K562 (cell line): ENCODE data around the gene NOCT. TPM values are rescaled to one million over a fixed set of nuclear protein-coding genes. Genes with fewer than 3 reads are reported as not detected.

Source experiments
- DNMT1 ChIP-seq: fragments of 450-650 bp; IDR thresholded peaks from 2 replicates; pipeline ENCODE4 v1.6.1; 2016; ENCODE audit warnings: antibody characterized with exemption, mild to moderate bottlenecking
- MITF ChIP-seq: IDR thresholded peaks from 2 replicates; pipeline ENCODE4 v1.6.1; 2014; ENCODE audit warnings: antibody characterized with exemption
- NEUROD1 ChIP-seq: fragments of 150-350 bp; IDR thresholded peaks from 2 replicates; pipeline ENCODE4 v1.6.1; 2014; ENCODE audit warnings: borderline replicate concordance, low read length, low read depth; ENCODE audit not compliant: partially characterized antibody
- PBX2 ChIP-seq, 2 experiments: IDR thresholded peaks in 1 of 2; conservative IDR thresholded peaks in 1 of 2; 2 replicates each; pipeline ENCODE4 v1.6.1; 2016; ENCODE audit warnings: low read depth in 2 of 2, mild to moderate bottlenecking in 1 of 2, missing compliant biosample characterization in 1 of 2, missing genetic modification characterization in 1 of 2, moderate library complexity in 1 of 2
- PHB2 ChIP-seq: fragments of 450-650 bp; IDR thresholded peaks from 2 replicates; pipeline ENCODE4 v1.6.1; 2017; ENCODE audit warnings: low read depth
- POLR2H ChIP-seq: IDR thresholded peaks from 2 replicates; pipeline ENCODE4 v1.6.1; 2016; ENCODE audit warnings: missing genetic modification characterization, low read depth, mild to moderate bottlenecking, control low read depth, missing compliant biosample characterization, moderate library complexity
- POLR3G ChIP-seq: IDR thresholded peaks from 2 replicates; pipeline ENCODE4 v1.6.1; 2011; ENCODE audit not compliant: insufficient read length, insufficient replicate concordance; ENCODE audit errors: extremely low read depth
- PTRF ChIP-seq: fragments of 450-650 bp; IDR thresholded peaks from 2 replicates; pipeline ENCODE4 v1.6.1; 2016; ENCODE audit warnings: mild to moderate bottlenecking, missing genetic modification characterization, missing compliant biosample characterization
- TRIM28 ChIP-seq: fragments of 450-650 bp; IDR thresholded peaks from 2 replicates; pipeline ENCODE4 v1.6.1; 2017
- XRCC3 ChIP-seq: fragments of 450-650 bp; IDR thresholded peaks from 2 replicates; pipeline ENCODE4 v1.6.1; 2017; ENCODE audit warnings: mild to moderate bottlenecking, moderate library complexity
- YY1 ChIP-seq, 3 experiments: IDR thresholded peaks; 2 replicates each; pipeline ENCODE4 v1.6.1; 2011; ENCODE audit warnings: low read length in 2 of 3, mild to moderate bottlenecking in 2 of 3, moderate library complexity in 2 of 3, borderline replicate concordance in 1 of 3, control low read depth in 1 of 3, low read depth in 1 of 3; ENCODE audit not compliant: insufficient read depth in 3 of 3, insufficient replicate concordance in 2 of 3, control insufficient read depth in 1 of 3, insufficient read length in 1 of 3; ENCODE audit errors: extremely low read depth in 1 of 3
- ZFPM2 ChIP-seq: fragments of 250-450 bp; sonication (Bioruptor Pico); IDR thresholded peaks from 2 replicates; pipeline ENCODE4 v1.5.1; 2022; ENCODE audit warnings: mild to moderate bottlenecking
- ZNF232 ChIP-seq: sonication (generic); formaldehyde crosslinking; IDR thresholded peaks from 2 replicates; pipeline ENCODE4 v1.8.0; 2022; ENCODE audit warnings: mild to moderate bottlenecking, missing genetic modification reagents
- ZNF263 ChIP-seq: sonication (generic); formaldehyde crosslinking; IDR thresholded peaks from 2 replicates; pipeline ENCODE4 v1.8.0; 2022; ENCODE audit warnings: mild to moderate bottlenecking, missing genetic modification reagents, borderline replicate concordance
- ZNF830 ChIP-seq: fragments of 250-450 bp; sonication (Bioruptor Pico); IDR thresholded peaks from 2 replicates; pipeline ENCODE4 v1.5.0; 2021; ENCODE audit warnings: mild to moderate bottlenecking
- polyA plus RNA-seq, 8 experiments: library from polyadenylated mRNA; depleted of rRNA in 4 of 8; stranded (reverse) in 5 of 8; unstranded in 3 of 8; fragments of >200 nt; fragmentation: Nextera tagmentation in 2 of 8; fragmentation: Illumina TruSeq in 1 of 8; extraction: Ambion mirVana in 2 of 8; extraction: Trizol in 1 of 8; gene quantifications; 2 replicates each; pipeline versions ENCODE4 v1.2.1 to v1.2.3, GENCODE V29; 2011 to 2014; ENCODE audit warnings: inconsistent platforms in 1 of 8, missing spikeins in 1 of 8
- total RNA-seq, 7 experiments: library from RNA; depleted of rRNA in 6 of 7; stranded (reverse); fragments of >200 nt in 6 of 7; fragmentation: Illumina TruSeq in 2 of 7; extraction: Trizol in 2 of 7; gene quantifications; 2 replicates each; pipeline versions ENCODE4 v1.2.1 to v1.2.3, GENCODE V29; 2011 to 2021; ENCODE audit warnings: low replicate concordance in 1 of 7
- TF ChIP-seq, protein P1 (sequence below): fragments of 250-450 bp; sonication (Bioruptor Pico); IDR thresholded peaks from 2 replicates; pipeline ENCODE4 v1.8.0; 2022; ENCODE audit warnings: moderate library complexity, mild to moderate bottlenecking, inconsistent platforms
- TF ChIP-seq, protein P2 (sequence below): fragments of 250-450 bp; sonication (Bioruptor Pico); IDR thresholded peaks from 2 replicates; pipeline ENCODE4 v1.6.1; 2021; ENCODE audit warnings: mild to moderate bottlenecking
- TF ChIP-seq, protein P3 (sequence below), 2 experiments: fragments of 450-650 bp in 1 of 2; sonication (generic) in 1 of 2; formaldehyde crosslinking in 1 of 2; IDR thresholded peaks in 1 of 2; conservative IDR thresholded peaks in 1 of 2; 2 replicates each; pipeline versions ENCODE4 v1.6.1 to v1.8.1; 2016 to 2023; ENCODE audit warnings: mild to moderate bottlenecking in 2 of 2, moderate library complexity in 2 of 2, inconsistent platforms in 1 of 2, missing genetic modification reagents in 1 of 2

The NOCT gene
- total and polyA plus RNA-seq, 9 of the 15 experiments (the other 6 are each of a cell fraction or from before 2014, with no cell fraction given) = 1.3 to 20.2 (median 11.1) TPM

GRCh38 chr4:139083956-139084803 is 68.6 kb downstream of the NOCT start (continued):
- TF ChIP-seq ZNF232 (no peak), YY1 (IDR thresholded peaks at IDR 0.05; ENCODE audit: borderline replicate concordance in 1 of 3, control insufficient read depth in 1 of 3, extremely low read depth in 1 of 3, insufficient read depth in 3 of 3, insufficient read length in 1 of 3, insufficient replicate concordance in 2 of 3, low read depth in 1 of 3, low read length in 2 of 3) (peak; percentile 50 to 90 (median 77)), PBX2 (CRISPR knock-in tag; IDR thresholded peaks at IDR 0.05; ENCODE audit: low read depth) (no peak), PBX2 (tag; conservative IDR thresholded peaks at IDR 0.05; ENCODE audit: low read depth) (peak; percentile 54), PHB2 (no peak), POLR2H (tag) (no peak; the same call in 1 of the 2 replicates), PTRF (tag) (no peak), DNMT1 (peak; percentile 82; the same call in 1 of the 2 replicates), NEUROD1 (peak; percentile 6), ZNF263 (CRISPR knock-in tag) (peak; percentile 31; the same call in 1 of the 2 replicates), TRIM28 (no peak), XRCC3 (no peak), MITF (no peak), ZNF830 (no peak), POLR3G (no peak), ZFPM2 (CRISPR knock-in tag) (no peak)
- TF ChIP-seq, protein P1, sequence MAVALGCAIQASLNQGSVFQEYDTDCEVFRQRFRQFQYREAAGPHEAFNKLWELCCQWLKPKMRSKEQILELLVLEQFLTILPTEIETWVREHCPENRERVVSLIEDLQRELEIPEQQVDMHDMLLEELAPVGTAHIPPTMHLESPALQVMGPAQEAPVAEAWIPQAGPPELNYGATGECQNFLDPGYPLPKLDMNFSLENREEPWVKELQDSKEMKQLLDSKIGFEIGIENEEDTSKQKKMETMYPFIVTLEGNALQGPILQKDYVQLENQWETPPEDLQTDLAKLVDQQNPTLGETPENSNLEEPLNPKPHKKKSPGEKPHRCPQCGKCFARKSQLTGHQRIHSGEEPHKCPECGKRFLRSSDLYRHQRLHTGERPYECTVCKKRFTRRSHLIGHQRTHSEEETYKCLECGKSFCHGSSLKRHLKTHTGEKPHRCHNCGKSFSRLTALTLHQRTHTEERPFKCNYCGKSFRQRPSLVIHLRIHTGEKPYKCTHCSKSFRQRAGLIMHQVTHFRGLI (CRISPR knock-in tag) = no peak
- TF ChIP-seq, protein P2, sequence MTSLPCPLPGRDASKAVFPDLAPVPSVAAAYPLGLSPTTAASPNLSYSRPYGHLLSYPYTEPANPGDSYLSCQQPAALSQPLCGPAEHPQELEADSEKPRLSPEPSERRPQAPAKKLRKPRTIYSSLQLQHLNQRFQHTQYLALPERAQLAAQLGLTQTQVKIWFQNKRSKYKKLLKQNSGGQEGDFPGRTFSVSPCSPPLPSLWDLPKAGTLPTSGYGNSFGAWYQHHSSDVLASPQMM (CRISPR knock-in tag) = no peak
- TF ChIP-seq, protein P3, sequence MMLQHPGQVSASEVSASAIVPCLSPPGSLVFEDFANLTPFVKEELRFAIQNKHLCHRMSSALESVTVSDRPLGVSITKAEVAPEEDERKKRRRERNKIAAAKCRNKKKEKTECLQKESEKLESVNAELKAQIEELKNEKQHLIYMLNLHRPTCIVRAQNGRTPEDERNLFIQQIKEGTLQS (IDR thresholded peaks at IDR 0.05) = no peak
- TF ChIP-seq, protein P3 (CRISPR knock-in tag; conservative IDR thresholded peaks at IDR 0.05) = no peak
